ENCODE results near the gene GPR17. TPM values are rescaled to one million over a fixed set of nuclear protein-coding genes. Genes with fewer than 3 reads are reported as not detected.

GPR17 gene
- total and polyA plus RNA-seq, 12 donors: 0.22 to 16.5 (median 0.46) TPM; not detected in 4

DNA sequence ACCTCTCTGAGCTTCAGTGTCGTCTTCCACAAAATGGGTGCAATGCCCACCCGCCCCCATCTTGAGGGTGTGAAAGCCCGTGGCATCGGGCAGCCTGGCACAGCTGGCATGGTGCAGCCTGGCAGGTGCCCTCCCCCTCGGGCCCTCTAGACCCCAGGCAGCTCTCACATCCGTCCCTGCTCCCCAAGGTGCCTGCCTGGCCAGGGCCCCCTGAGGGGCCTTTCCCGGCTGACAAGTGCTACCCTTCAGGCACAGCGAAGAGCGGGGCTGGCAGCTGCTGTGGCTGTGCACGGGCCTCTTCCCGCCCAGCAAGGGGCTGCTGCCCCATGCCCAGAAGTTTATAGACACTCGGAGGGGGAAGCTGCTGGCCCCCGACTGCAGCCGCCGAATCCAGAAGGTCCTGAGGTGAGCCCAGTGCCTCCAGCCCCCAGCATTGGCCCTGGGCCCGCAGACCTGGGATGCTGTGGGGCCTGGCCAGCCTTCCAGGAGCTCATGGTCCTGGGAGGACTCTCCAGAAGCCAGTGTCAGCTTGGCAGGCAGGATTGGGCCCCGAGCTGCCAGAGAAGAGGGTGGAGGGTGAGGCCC lies 13.9 kb upstream of the GPR17 start:
- WGBS, 2 donors: 60 to 77% methylated on average over 17 of the region's 17 CpGs
- ATAC-seq: no peak
- no peaks in the 10 kb centered on the region for H3K9me3 ChIP-seq
- TF ChIP-seq, protein P1, sequence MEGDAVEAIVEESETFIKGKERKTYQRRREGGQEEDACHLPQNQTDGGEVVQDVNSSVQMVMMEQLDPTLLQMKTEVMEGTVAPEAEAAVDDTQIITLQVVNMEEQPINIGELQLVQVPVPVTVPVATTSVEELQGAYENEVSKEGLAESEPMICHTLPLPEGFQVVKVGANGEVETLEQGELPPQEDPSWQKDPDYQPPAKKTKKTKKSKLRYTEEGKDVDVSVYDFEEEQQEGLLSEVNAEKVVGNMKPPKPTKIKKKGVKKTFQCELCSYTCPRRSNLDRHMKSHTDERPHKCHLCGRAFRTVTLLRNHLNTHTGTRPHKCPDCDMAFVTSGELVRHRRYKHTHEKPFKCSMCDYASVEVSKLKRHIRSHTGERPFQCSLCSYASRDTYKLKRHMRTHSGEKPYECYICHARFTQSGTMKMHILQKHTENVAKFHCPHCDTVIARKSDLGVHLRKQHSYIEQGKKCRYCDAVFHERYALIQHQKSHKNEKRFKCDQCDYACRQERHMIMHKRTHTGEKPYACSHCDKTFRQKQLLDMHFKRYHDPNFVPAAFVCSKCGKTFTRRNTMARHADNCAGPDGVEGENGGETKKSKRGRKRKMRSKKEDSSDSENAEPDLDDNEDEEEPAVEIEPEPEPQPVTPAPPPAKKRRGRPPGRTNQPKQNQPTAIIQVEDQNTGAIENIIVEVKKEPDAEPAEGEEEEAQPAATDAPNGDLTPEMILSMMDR (IDR thresholded peaks at IDR 0.05): no peak
- peak in 1 of 2 donors; percentile 30 for DNase-seq
- no peak overlapping the region for H3K4me3 ChIP-seq
- no peaks in the 10 kb centered on the region for H3K27me3 ChIP-seq
- peaks cover 0 to 8% (median 0%) of the 10 kb centered on the region in 9 donors for H3K36me3 ChIP-seq
- intact Hi-C loops (cut with DNase I): loop anchor here in 2 of 10 donors (5.0 to 10.0 kb wide), 2 partner anchors 45 to 63 kb away; partner anchors contain the start of gene LIMS2 (in 1 of the 2)
- peak overlapping the region in 9 of 10 donors; percentile 26 to 95 (median 72) for H3K27ac ChIP-seq
- peaks cover 19 to 85% (median 56%) of the 10 kb centered on the region in 9 donors for H3K4me1 ChIP-seq

DNA sequence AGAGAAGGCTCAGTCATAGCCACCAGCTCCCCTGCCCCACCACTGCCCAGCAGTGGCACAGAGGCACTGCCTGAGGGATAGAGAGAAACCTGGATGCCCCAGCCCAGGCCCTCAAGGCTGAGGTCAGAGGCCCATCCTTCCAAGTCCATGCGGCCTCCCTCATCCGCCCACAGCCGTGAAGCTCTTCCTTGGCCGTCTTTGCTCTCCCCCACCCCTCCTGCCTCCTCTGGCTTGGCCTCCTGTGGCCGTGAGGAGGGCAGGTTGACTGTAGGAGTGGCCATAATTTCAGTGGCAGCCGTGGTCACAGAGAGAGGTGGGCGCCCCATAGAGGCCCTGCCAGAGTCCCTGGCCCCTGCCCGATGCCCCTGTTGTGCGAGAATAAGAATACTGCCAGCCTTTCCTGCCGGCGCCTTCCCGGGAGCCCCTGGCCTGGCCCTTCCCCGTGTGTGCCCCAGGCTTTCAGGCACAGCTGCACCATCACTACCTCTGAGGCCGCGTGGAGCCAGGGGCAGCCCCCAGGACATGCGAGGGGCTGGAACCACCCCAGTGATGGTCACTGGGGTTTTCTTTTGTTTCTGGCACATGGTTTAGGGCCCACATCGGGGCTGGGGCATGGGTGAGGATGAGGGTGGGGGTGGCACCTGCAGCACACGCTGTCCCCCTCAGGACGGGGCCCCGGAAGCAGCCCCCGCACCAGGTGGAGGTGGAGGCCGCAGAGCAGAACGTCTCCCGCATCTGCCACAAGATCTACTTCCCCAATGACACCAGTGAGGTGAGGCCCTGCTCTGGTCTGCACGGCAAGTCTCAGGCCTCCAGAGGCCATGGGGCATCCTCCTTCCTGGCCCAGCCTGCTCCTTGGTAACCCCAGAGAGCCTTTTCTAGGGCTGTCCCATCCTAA lies 13.1 kb upstream of the GPR17 start:
- 74 to 79% methylated on average over 25 of the region's 25 CpGs for WGBS, 2 donors
- DNase-seq (peak in 1 of 2 donors; percentile 16), ATAC-seq (no peak)
- H3K9me3 ChIP-seq: no peaks in the 10 kb centered on the region
- H3K4me3 ChIP-seq: no peak overlapping the region
- peak overlapping the region; percentile 19 to 95 (median 65) for H3K27ac ChIP-seq
- no peaks in the 10 kb centered on the region for H3K27me3 ChIP-seq
- H3K36me3 ChIP-seq: peaks cover 0 to 8% (median 0%) of the 10 kb centered on the region in 9 donors
- TF ChIP-seq, protein P1 (IDR thresholded peaks at IDR 0.05): no peak
- intact Hi-C loops (cut with DNase I): loop anchor here in 2 of 10 donors (5.0 to 10.0 kb wide), 2 partner anchors 44 to 62 kb away; partner anchors contain the start of gene LIMS2 (in 1 of the 2)
- H3K4me1 ChIP-seq: peaks cover 24 to 91% (median 63%) of the 10 kb centered on the region in 9 donors

DNA sequence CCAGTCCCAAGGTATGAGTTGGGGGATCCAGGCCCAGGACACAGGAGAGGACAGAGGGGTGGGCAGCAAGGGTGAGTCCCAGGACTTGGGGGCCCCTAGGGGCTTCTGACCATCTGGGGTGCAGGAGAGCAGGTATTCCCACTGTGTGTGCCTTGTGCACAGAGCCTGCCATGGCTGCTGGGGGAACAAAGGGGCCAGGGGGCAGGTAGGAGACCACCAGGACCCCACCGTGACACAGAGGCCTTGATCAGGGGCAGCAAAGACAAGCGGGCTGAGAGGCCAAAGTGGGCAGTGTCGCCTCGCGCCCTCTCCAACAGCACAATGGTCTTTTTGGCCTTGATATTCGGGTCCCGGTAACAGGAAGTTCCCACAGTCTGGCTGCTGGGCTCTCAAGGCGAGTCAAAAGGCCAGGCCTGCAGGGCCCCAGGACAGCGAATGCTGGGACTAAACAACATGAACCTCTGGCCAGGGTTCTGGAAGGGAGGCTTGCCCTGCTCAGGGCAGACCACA lies 12.3 kb upstream of the GPR17 start:
- Histone ChIP-seq H3K36me3 (peaks cover 0 to 15% (median 2%) of the 10 kb centered on the region in 9 donors), H3K27ac (peak overlapping the region; percentile 19 to 95 (median 65)), H3K27me3 (no peaks in the 10 kb centered on the region), H3K4me3 (no peak overlapping the region), H3K9me3 (no peaks in the 10 kb centered on the region), H3K4me1 (peaks cover 28 to 95% (median 69%) of the 10 kb centered on the region in 9 donors)
- DNase-seq: peak in 1 of 2 donors; percentile 34
- 50 to 59% methylated on average over 9 of the region's 9 CpGs for whole genome bisulfite sequencing, 2 donors
- intact Hi-C loops (cut with DNase I): loop anchor here in 2 of 10 donors (5.0 to 10.0 kb wide), 2 partner anchors 44 to 61 kb away; partner anchors contain the start of gene LIMS2 (in 1 of the 2)
- TF ChIP-seq, protein P1 (IDR thresholded peaks at IDR 0.05): no peak
- ATAC-seq: peak in 3 of 8 donors; percentile 0 to 10 (median 1)
